Fibroblast of lung (primary cell): Measurements from ENCODE around the gene ELOA.

ENCODE experiments used
- EZH2 ChIP-seq: IDR thresholded peaks from 2 replicates; pipeline ENCODE4 v1.5.1; 2012; ENCODE audit warnings: low read length, control low read depth, mild to moderate bottlenecking; ENCODE audit errors: missing control alignments
- TF ChIP-seq, protein P1 (sequence below), 2 donors: IDR thresholded peaks in 1 of 2; conservative IDR thresholded peaks in 1 of 2; 1 replicate in 1 of 2; 2 replicates in 1 of 2; pipeline ENCODE4 v1.5.1; 2011 to 2012; ENCODE audit warnings: low read length in 2 of 2, control low read depth in 1 of 2, inconsistent platforms in 1 of 2, low read depth in 1 of 2, mild to moderate bottlenecking in 1 of 2

DNA sequence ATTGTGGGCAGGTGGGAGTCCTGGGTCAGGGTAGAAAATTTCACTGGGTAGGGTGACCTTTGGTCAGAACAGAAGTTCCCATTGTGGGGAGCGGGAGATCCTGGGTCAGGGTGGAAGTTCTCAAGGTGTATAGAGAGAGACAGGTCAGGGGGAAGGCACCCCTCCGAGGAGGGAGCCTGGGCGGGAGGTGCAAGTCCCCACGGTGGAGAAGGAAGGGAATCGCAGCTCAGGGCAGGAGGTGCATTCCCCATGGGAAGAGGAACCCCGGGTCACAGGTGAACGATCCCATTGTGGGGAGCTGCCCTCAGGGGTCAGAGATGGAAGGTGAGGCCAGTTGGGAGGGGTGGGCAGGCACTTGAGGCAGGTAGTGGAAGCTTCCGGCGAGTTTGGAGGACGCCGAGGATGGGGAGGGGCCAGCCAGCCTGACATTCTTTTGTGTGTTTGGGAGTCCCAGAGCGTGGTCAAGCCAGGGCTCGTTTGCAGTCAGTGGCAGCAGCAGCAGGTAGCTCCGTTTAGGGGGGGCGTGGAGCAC, 48.3 kb downstream of the ELOA start:
- TF ChIP-seq, protein P1, sequence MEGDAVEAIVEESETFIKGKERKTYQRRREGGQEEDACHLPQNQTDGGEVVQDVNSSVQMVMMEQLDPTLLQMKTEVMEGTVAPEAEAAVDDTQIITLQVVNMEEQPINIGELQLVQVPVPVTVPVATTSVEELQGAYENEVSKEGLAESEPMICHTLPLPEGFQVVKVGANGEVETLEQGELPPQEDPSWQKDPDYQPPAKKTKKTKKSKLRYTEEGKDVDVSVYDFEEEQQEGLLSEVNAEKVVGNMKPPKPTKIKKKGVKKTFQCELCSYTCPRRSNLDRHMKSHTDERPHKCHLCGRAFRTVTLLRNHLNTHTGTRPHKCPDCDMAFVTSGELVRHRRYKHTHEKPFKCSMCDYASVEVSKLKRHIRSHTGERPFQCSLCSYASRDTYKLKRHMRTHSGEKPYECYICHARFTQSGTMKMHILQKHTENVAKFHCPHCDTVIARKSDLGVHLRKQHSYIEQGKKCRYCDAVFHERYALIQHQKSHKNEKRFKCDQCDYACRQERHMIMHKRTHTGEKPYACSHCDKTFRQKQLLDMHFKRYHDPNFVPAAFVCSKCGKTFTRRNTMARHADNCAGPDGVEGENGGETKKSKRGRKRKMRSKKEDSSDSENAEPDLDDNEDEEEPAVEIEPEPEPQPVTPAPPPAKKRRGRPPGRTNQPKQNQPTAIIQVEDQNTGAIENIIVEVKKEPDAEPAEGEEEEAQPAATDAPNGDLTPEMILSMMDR (conservative IDR thresholded peaks at IDR 0.05 in 1 of 2, IDR thresholded peaks at IDR 0.05 in 1 of 2; ENCODE audit: low read depth in 1 of 2, low read length in 2 of 2) = no peak
- TF ChIP-seq EZH2 = no peak
